ENCODE results near the gene SMIM7.

GRCh38 chr19:16614941-16615340 lies 45.0 kb downstream of the SMIM7 start:
- TF ChIP-seq CTCF (IDR thresholded peaks at IDR 0.05; ENCODE audit: low read depth, low read length, poor library complexity, severe bottlenecking) (no peak), EZH2phosphoT487 (IDR thresholded peaks at IDR 0.05; ENCODE audit: borderline replicate concordance, low read length) (no peak)
